ENCODE results near the gene SORCS2.
A peak's percentile ranks its signal among the peaks of the same experiment; 100 is the strongest.

Gene SORCS2

DNA sequence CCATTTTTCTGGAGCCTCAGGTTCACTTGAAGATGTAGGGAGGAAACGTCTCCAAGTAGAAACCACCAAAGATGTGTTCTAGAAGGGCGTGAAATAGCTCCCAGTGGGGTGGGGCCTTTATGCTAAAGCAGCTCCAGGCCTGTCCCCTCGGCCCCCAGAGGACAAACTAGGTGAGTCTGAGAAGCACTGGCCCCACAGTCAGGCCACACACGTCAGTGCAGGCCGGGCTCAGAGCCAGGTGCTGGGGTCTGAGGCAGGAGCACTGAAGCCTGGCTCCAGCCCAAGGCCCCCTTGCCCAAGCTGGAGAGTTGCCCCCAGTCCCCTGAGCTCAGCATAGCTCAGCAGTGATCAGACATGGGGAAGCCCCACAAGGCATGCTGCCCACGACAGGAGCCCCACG is 337.7 kb downstream of the SORCS2 start:
- DNase-seq (ENCODE audit: low spot score) = no peak

- no peak for DNase-seq (ENCODE audit: low spot score)
Measured at GRCh38 chr4:7530932-7531639, 338.7 kb downstream of the SORCS2 start.

DNA sequence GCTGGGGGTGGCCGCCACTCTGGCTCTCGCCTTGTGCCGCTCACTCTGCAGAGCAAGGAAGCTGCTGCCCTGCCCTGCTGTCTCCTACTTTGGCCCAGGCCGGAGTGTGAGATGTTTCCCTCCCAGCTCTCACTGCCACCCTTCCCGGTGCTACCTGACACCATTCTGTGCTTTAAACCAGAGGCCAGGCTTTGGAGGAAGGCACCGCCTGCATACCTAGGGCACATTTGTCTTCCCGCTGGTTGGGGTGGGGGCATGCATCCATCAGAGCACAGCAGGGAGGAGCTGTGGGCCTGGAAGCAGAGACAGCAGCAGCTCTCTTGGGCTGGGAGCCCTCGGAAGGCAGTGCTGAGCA is 339.3 kb downstream of the SORCS2 start:
- DNase-seq (ENCODE audit: low spot score) = peak; percentile 34

- DNase-seq (ENCODE audit: low spot score) = no peak
Measured at GRCh38 chr4:7532043-7532442, 339.7 kb downstream of the SORCS2 start.

DNA sequence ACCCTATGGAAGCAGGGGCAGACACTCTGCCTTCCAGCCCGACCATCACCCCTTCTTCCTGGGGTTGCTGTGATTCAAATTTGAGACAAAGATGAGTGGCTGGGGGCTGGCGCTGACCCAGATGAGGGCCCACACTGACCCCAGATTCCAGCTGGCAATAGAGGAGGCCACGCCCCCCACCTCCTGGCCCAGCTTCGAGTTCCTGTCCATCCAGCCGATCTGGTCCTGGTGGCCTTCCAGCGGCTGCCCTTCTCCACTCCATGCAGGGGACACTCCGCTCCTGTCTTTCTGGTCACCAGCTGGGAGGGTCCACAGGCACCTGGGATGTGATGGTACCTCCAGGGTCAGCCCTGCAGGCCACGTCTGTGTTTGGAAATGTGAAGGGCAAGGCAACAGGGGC is 340.9 kb downstream of the SORCS2 start:
- no peak for DNase-seq (ENCODE audit: low spot score)

GRCh38 chr4:7535094-7535493 is 342.8 kb downstream of the SORCS2 start:
- no peak for DNase-seq (ENCODE audit: low spot score)

- DNase-seq (ENCODE audit: low spot score) = no peak
Measured at GRCh38 chr4:7535619-7536018, 343.3 kb downstream of the SORCS2 start.

DNA sequence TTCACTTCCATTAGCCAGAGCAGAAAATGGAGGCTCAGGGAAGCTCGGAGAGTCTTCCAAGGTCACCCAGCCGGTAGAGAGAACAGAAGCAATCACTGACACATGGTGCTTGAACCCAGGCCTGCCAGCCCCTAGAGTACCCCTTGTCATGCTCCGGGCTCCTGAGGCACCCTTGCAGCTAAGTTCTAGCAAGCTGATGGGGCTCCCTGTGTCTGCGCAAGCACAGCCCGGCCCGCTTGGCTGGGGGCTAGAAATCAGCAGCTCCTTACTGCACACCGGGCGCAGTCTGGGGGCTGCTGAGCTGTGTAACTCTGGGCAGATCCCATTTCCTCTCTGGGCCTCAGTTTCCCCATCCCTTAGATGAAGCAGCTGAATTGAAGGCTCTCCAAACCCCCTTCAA is 344.5 kb downstream of the SORCS2 start:
- DNase-seq (ENCODE audit: low spot score) = no peak

- DNase-seq (ENCODE audit: low spot score) = no peak
Measured at GRCh38 chr4:7537853-7538400, 345.6 kb downstream of the SORCS2 start.

DNA sequence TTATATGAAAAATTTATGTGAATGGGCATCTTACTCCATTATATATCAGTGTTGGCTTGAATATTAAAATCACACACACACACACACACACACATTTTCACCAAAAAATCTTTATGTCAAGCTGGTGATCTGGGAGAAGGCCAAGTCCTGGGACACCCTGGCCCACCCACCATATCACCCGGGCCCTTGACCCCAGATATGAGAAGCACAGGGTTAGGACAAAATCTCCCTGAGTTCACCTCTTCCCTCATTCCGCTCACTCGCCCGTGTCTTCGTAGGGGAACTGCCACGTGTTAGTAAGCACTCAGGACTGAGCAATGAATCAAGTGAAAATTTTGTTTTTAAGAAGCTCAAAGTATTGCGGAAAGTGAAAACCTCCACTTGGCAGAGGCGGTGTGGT is 346.2 kb downstream of the SORCS2 start:
- DNase-seq (ENCODE audit: low spot score) = no peak

DNA sequence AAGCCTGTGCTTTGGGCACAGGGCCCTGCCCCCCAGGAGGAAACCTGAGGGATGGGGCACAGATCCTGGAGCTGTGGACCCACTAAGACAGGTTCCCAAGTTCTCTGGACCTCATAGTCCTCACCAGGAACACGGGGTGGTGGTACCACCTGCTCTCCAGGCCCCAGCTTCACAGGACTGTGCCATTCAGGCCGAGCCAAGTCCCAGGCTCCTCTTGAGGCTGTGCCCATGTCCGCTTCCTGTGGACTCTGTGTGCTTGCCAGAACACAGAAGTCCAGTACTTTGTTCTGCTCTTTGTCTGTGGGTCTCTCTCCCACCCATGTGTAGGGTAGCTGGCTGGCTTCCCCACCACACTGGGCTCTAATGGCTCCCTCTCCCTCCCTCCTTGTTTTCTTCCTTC is 346.8 kb downstream of the SORCS2 start:
- DNase-seq (ENCODE audit: low spot score) = no peak

DNA sequence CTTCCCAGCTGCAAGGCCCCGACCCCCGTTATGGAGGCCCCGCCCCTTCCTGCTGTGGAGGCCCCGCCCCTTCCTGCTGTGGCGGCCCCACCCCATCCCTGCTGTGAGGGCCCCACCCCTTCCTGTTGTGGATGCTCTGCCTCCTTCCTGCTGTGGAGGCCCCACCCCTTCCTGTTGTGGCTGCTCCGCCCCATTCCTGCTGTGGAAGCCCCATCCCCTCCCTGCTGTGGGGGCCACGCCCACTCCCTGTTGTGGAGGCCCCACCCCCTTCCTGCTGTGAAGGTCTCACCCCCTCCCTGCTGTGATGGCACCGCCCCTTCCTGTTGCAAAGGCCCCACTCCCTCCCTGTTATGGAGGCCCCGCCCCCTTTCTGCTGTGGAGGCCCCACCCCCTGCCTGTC is 347.3 kb downstream of the SORCS2 start:
- peak; percentile 78 for DNase-seq (ENCODE audit: low spot score)

GRCh38 chr4:7540206-7540605 is 347.9 kb downstream of the SORCS2 start:
- peak; percentile 42 for DNase-seq (ENCODE audit: low spot score)

DNA sequence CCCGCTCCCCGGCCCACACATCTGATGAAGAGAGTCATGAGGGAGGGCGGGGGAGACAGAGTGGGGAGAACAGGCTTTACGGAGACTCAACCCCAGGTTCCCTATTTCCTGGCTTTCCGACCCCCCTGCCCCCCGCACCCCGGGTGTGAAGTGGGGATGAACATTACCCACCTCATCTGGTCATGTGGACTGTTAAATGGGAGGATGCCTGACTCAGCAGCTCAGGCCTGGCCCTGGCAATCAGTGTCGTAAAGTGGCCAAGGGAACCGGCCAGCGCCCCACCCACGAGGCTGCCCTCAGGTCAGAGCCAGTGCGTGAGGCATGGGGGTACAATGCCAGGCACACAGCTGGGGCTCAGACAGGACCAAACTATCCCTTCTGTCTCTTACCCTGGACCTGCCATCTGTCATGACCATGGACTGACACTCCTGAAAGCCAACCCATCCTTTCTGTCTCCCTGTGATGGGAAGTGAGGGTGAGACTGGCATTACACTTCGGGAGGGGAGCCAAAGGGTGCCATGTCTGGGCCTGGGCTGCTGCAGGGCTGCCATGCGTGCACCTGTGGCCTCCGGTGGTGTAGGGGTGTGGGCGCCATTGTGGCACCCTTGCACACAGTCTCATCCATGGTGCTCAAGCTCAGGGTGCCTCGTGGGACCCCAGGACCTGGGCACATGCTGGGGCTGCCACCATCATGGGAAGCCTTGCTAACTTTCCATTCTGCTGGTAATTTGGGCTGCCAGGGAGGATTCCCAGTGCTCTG is 348.5 kb downstream of the SORCS2 start:
- DNase-seq (ENCODE audit: low spot score) = no peak

DNA sequence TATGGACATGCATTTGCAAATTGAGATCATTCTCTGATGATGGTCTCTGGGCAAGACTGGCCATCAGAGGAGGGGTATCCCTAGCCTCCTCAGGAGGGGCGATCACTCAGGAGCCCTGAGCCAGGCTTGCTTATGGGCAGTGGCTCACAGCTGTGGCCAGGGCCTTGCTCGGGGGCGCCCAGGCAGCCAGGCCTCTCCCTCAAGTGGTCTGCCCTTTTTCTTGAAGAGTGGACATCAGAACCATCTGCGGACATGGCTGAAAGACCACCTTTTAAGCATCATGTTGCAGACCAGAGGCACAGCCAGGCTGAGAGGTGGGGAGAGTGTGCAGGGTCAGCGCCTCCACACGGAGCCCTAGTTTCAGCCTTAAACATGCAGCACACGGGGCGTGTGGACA is 349.1 kb downstream of the SORCS2 start:
- DNase-seq (ENCODE audit: low spot score) = no peak

DNA sequence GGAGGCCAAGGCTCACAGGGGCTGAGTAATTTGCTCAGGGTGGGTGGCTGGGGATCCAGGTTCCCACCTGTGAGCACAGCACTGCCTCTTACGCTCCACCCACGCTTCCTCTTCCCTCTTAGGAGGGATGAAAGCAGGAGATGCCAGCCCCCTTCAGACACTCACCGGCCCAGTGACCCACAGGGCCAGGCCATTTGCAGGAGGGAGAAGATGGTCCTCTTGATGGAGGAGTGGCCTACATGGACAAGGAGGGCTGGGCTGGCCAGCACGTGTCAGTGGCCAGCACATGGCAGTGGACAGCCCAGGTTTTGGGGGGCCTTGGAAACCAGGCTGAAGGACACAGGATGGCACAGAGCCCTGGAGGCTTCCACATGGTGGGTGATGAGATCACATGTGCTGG is 350.4 kb downstream of the SORCS2 start:
- no peak for DNase-seq (ENCODE audit: low spot score)

GRCh38 chr4:7546152-7546808 is 353.9 kb downstream of the SORCS2 start:
- no peak for DNase-seq (ENCODE audit: low spot score)

- no peak for DNase-seq (ENCODE audit: low spot score)
Measured at GRCh38 chr4:7546809-7547367, 354.6 kb downstream of the SORCS2 start.

DNA sequence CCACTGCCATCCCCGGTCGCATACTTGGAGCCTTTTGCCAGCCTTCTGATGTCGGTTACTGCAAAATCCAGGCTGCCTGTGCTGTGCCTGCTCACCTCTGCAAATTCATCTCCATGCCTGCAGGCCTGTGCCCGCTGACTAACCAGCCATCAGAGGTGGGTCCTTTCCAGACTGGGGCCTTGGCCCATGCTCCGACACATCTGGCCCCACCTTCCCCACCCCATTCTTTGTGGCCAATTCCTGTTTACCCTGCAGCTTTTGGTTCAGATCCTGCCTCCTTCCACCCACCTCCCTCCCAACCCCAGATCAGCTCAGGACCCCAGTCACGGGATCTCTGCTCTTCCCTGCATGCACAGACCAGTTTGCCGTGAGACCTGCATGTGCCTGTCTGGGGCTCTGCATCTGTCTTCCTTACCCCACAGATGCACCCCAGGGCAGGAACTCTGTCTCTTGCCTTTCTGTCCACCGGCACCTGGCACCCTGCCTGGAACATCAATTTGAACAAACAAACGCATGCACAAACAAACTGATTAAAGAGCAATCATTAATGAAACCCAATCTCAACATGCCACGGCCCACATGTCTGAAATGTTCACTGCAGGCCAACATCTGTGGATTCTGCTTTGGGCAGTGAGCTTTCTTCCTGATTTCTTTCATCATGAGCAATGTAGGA is 355.2 kb downstream of the SORCS2 start:
- DNase-seq (ENCODE audit: low spot score) = no peak

GRCh38 chr4:7549866-7550265 is 357.5 kb downstream of the SORCS2 start:
- DNase-seq (ENCODE audit: low spot score) = no peak

GRCh38 chr4:7552466-7552865 is 360.1 kb downstream of the SORCS2 start:
- no peak for DNase-seq (ENCODE audit: low spot score)

- DNase-seq (ENCODE audit: low spot score) = no peak
Measured at GRCh38 chr4:7553280-7553679, 360.9 kb downstream of the SORCS2 start.
